A375 (cell line): ENCODE data around the gene ZNF763. TPM values are rescaled to one million over a fixed set of nuclear protein-coding genes. Genes with fewer than 3 reads are reported as not detected.

ENCODE experiments used
- small RNA-seq: library from RNA; depleted of rRNA; stranded (forward); fragments of <200 nt; gene quantifications from one replicate; pipeline ENCODE3, GENCODE V24; 2014
- total RNA-seq: library from RNA; depleted of rRNA; stranded (reverse); fragments of >200 nt; shearing (Covaris generic); gene quantifications from 2 replicates; pipeline ENCODE4 v1.2.3, GENCODE V29; 2014; rRNA removed

Gene ZNF763
- total RNA-seq, result 0.19 and 0.42 TPM in 2 replicates

DNA sequence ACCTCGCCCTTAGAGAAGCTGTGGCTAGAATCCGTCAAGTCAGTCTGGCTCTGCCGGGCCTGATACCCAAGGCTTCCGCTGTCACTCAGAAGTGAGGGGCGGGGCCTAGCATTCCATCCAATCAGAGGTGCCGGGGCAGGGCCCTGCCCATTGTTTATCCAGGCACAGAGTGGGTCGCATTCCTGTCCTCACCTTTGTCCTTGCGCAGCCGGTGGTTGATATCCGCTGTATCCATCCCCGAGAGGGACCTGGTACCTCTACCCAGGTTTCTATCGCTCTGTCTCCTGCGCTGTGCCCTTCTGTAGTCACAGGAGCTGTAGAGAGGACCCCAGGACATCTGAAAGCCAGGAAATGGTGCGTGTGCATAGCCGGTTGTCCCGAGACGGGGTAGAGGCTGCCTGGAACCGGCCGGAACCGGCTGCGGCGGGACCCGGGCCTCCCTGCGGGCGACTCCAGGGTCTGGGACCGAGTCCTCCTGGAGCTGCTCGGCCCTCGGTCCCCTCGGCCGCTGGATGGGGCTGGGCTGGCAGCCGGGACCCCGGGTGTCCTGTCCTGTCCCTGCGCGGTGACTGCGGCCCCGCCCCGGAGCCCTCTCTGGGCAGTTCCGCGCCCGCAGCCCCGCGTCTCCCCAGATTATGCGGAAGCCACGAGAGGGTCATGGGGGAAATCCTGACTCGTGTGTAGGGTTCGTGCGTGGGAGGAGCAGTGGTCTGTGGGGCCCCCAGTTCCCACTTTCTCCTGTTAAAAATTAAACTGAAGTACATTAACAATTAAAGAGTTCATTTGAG, at the start of gene ZNF763:
Gene ZNF763, plus strand, starts transcription at position 183 of the 788 bp plus-strand sequence. Its CDS starts 169 bp downstream, at position 352.

DNA sequence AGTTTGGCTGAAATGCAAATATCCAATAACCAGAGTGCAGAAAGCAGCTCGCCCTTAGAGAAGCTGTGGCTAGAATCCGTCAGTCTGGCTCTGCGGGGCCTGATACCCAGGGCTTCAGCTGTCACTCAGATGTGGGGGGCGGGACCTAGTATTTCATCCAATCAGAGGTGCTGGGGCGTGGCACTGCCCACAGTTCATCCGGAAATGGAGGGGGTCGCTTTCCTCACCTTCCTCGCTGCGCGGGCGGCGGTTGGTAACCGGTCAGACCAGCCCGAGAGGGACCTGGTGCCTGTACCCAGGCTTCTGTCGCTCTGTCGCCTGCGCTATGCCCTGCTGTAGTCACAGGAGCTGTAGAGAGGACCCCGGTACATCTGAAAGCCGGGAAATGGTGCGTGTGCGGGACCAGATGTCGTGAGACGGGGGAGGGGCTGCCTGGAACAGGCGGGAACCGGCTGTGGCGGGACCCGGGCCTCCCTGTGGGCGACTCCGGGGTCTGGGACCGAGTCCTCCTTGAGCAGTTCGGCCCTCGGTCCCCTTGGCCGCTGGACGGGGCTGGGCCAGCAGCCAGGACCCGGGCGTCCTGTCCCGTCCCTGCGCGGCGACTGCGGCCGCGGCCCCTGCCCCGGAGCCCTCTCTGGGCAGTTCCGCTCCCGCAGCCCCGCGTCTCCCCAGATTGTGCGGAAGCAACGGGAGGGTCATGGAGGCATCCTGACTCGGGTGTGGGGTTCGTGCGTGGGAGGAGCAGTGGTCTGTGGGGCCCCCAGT, 39.8 kb upstream of the ZNF763 start, which contains the start of gene ZNF700:
Gene ZNF700, plus strand, starts transcription at position 222 of the 765 bp plus-strand sequence. Its CDS starts 104 bp downstream, at position 326.

Small RNA genes lying within 50 kb of the gene (small RNA-seq; reads per million reads assigned to genes)
- gene RNA5SP464 (0.13 reads per million), gene RNA5SP465 (not detected)

Other genes with a start within 250 kb of the ZNF763 start
- 0.87 and 1.4 TPM in 2 replicates for gene ZNF823, start 226.1 kb upstream of the ZNF763 start, total RNA-seq
- gene ZNF441, start 198.0 kb upstream of the ZNF763 start, total RNA-seq, result 6.3 and 7.4 TPM in 2 replicates
- 0.38 and 0.82 TPM in 2 replicates for gene ZNF491, start 166.5 kb upstream of the ZNF763 start, total RNA-seq
- gene ZNF440, start 150.8 kb upstream of the ZNF763 start, total RNA-seq, result 8.4 and 12.0 TPM in 2 replicates
- gene ZNF439, start 116.3 kb upstream of the ZNF763 start, total RNA-seq, result 1.5 and 1.9 TPM in 2 replicates
- gene ZNF69, start 77.3 kb upstream of the ZNF763 start, total RNA-seq, result 6.0 and 6.7 TPM in 2 replicates
- 7.3 and 11.8 TPM in 2 replicates for gene ZNF700, start 39.9 kb upstream of the ZNF763 start, total RNA-seq
- 1.9 and 6.3 TPM in 2 replicates for gene ZNF433, start 70.6 kb downstream of the ZNF763 start, total RNA-seq
- gene ZNF878, start 87.9 kb downstream of the ZNF763 start, total RNA-seq, result 0.15 and 0.19 TPM in 2 replicates
- 3.0 and 3.4 TPM in 2 replicates for gene ZNF844, start 99.7 kb downstream of the ZNF763 start, total RNA-seq
- gene ZNF20, start 175.3 kb downstream of the ZNF763 start, total RNA-seq, result 2.5 and 3.8 TPM in 2 replicates
- 9.5 and 11.2 TPM in 2 replicates for gene ZNF625, start 191.7 kb downstream of the ZNF763 start, total RNA-seq
- 10.0 and 11.6 TPM in 2 replicates for gene ZNF136, start 198.1 kb downstream of the ZNF763 start, total RNA-seq